IMR-90 (cell line): ENCODE results near the gene BCAS1. TPM values are rescaled to one million over a fixed set of nuclear protein-coding genes. Genes with fewer than 3 reads are reported as not detected.

Experiments
- ATAC-seq: fragments of 200-7000 bp; cut with Tn5 transposase; 2 replicates; pipeline ENCODE4 v1.9.1; 2020; ENCODE audit warnings: low read depth, mild to moderate bottlenecking, moderate library complexity
- BruUV-seq: library from RNA; stranded (reverse); fragments of 400-500 nt; replicated peaks from 2 replicates; lab custom pipeline; 2021; lab: Mats Ljungman, UMichigan
- CTCF ChIA-PET: fragments of 300-600 bp; formaldehyde crosslinking; extraction: SDS; loops from one replicate; lab custom pipeline; 2021; ENCODE audit warnings: antibody characterized with exemption; lab: Yijun Ruan, JAX
- POLR2A ChIA-PET: fragments of 300-600 bp; sonication (Branson Sonifier 250); formaldehyde crosslinking; loops from one replicate; lab custom pipeline; 2022; ENCODE audit warnings: antibody characterized with exemption; ENCODE audit not compliant: unreplicated experiment; lab: Charles Lee
- DNase-seq: peaks from one replicate; pipeline ENCODE4 v3.0.0; 2013
- H2AFZ ChIP-seq: replicated peaks from 2 replicates; pipeline ENCODE3; 2013; ENCODE audit warnings: low read length, mild to moderate bottlenecking; ENCODE audit not compliant: poor library complexity
- H2AK5ac ChIP-seq: 2 replicates; pipeline ENCODE4 v1.6.1; 2013; ENCODE audit warnings: low read depth, low read length, inconsistent platforms
- H2AK9ac ChIP-seq: replicated peaks from 2 replicates; pipeline ENCODE3; 2013; ENCODE audit warnings: mild to moderate bottlenecking, low read depth, low read length, moderate library complexity; ENCODE audit not compliant: poor library complexity
- H2BK120ac ChIP-seq: 2 replicates; pipeline ENCODE4 v1.6.1; 2013; ENCODE audit warnings: low read depth, low read length, inconsistent platforms
- H2BK15ac ChIP-seq: 3 replicates; pipeline ENCODE4 v1.6.1; 2013; ENCODE audit warnings: low read depth, low read length, inconsistent platforms
- H2BK20ac ChIP-seq: 2 replicates; pipeline ENCODE4 v1.6.1; 2013; ENCODE audit warnings: low read depth, mild to moderate bottlenecking, inconsistent platforms, low read length, moderate library complexity
- H2BK5ac ChIP-seq: 2 replicates; pipeline ENCODE4 v1.6.1; 2013; ENCODE audit warnings: mild to moderate bottlenecking, low read depth, low read length, inconsistent platforms; ENCODE audit not compliant: poor library complexity, severe bottlenecking
- H3K14ac ChIP-seq: replicated peaks from 2 replicates; pipeline ENCODE4 v1.6.1; 2013; ENCODE audit warnings: low read depth, low read length, inconsistent platforms
- H3K18ac ChIP-seq: 2 replicates; pipeline ENCODE4 v1.6.1; 2013; ENCODE audit warnings: low read depth, low read length, control low read depth
- H3K23ac ChIP-seq: 2 replicates; pipeline ENCODE4 v1.6.1; 2013; ENCODE audit warnings: low read depth, low read length, inconsistent platforms
- H3K27ac ChIP-seq: 2 replicates; pipeline ENCODE4 v1.5.1; 2013; ENCODE audit warnings: mild to moderate bottlenecking, control low read depth, low read length; ENCODE audit not compliant: insufficient read depth
- H3K27me3 ChIP-seq: 2 replicates; pipeline ENCODE4 v1.6.1; 2013; ENCODE audit warnings: low read length; ENCODE audit not compliant: control insufficient read depth, insufficient read depth
- H3K36me3 ChIP-seq: 2 replicates; pipeline ENCODE4 v1.6.1; 2013; ENCODE audit warnings: low read length, mixed read lengths; ENCODE audit not compliant: control insufficient read depth, insufficient read depth
- H3K4ac ChIP-seq: 2 replicates; pipeline ENCODE4 v1.6.1; 2013; ENCODE audit warnings: low read depth, low read length, inconsistent platforms
- H3K4me1 ChIP-seq: 2 replicates; pipeline ENCODE4 v1.6.1; 2013; ENCODE audit warnings: low read length, mixed read lengths; ENCODE audit not compliant: control insufficient read depth, insufficient read depth
- H3K4me2 ChIP-seq: 2 replicates; pipeline ENCODE4 v1.6.1; 2013; ENCODE audit warnings: low read depth, mild to moderate bottlenecking, control low read depth, low read length, moderate library complexity
- H3K4me3 ChIP-seq: 2 replicates; pipeline ENCODE4 v1.5.1; 2013; ENCODE audit warnings: low read depth, mild to moderate bottlenecking, control low read depth, low read length, moderate library complexity; ENCODE audit not compliant: insufficient read depth
- H3K56ac ChIP-seq: 2 replicates; pipeline ENCODE4 v1.6.1; 2013; ENCODE audit warnings: low read length, inconsistent platforms; ENCODE audit not compliant: insufficient read depth; ENCODE audit errors: extremely low read depth
- H3K79me1 ChIP-seq, 2 experiments: 2 replicates each; pipeline ENCODE4 v1.6.1; 2013; ENCODE audit warnings: low read length in 2 of 2, inconsistent platforms in 1 of 2, low read depth in 1 of 2
- H3K9ac ChIP-seq: 2 replicates; pipeline ENCODE4 v1.6.1; 2013; ENCODE audit warnings: low read depth, low read length, control low read depth
- H3K9me1 ChIP-seq: 2 replicates; pipeline ENCODE4 v1.6.1; 2013; ENCODE audit warnings: low read length, inconsistent platforms; ENCODE audit not compliant: insufficient read depth
- H3K9me3 ChIP-seq: 2 replicates; pipeline ENCODE4 v1.6.1; 2013; ENCODE audit warnings: low read length; ENCODE audit not compliant: control insufficient read depth, insufficient read depth
- H4K20me1 ChIP-seq: 2 replicates; pipeline ENCODE4 v1.6.1; 2013; ENCODE audit warnings: low read length, inconsistent platforms; ENCODE audit not compliant: insufficient read depth
- H4K5ac ChIP-seq: 2 replicates; pipeline ENCODE4 v1.6.1; 2013; ENCODE audit warnings: mild to moderate bottlenecking, low read depth, low read length, control low read depth
- H4K8ac ChIP-seq, 2 experiments: 2 replicates each; pipeline ENCODE4 v1.6.1; 2013; ENCODE audit warnings: low read depth in 2 of 2, low read length in 2 of 2, control low read depth in 1 of 2, inconsistent platforms in 1 of 2
- H4K91ac ChIP-seq: 2 replicates; pipeline ENCODE4 v1.6.1; 2013; ENCODE audit warnings: low read depth, low read length, inconsistent platforms; ENCODE audit not compliant: insufficient read depth
- CEBPB ChIP-seq: IDR thresholded peaks from 2 replicates; pipeline ENCODE4 v1.6.1; 2012; ENCODE audit warnings: low read depth, low read length, improper control_type of control experiment
- CHD1 ChIP-seq: IDR thresholded peaks from 2 replicates; pipeline ENCODE4 v1.6.1; 2012; ENCODE audit warnings: low read depth, low read length, improper control_type of control experiment
- CTCF ChIP-seq: conservative IDR thresholded peaks from 2 replicates; pipeline ENCODE4 v1.5.1; 2012; ENCODE audit warnings: mild to moderate bottlenecking, low read depth, low read length, improper control_type of control experiment
- FOS ChIP-seq: fragments of 150-350 bp; IDR thresholded peaks from 2 replicates; pipeline ENCODE4 v1.6.1; 2016; ENCODE audit warnings: low read depth, low read length
- MAFK ChIP-seq: IDR thresholded peaks from 2 replicates; pipeline ENCODE4 v1.6.1; 2012; ENCODE audit warnings: low read depth, low read length, improper control_type of control experiment
- MAZ ChIP-seq: IDR thresholded peaks from 2 replicates; pipeline ENCODE4 v1.6.1; 2012; ENCODE audit warnings: low read depth, mild to moderate bottlenecking, low read length, improper control_type of control experiment, moderate library complexity, borderline replicate concordance
- MXI1 ChIP-seq: IDR thresholded peaks from 2 replicates; pipeline ENCODE4 v1.6.1; 2012; ENCODE audit warnings: low read depth, mild to moderate bottlenecking, low read length, moderate library complexity, borderline replicate concordance
- NFE2L2 ChIP-seq: fragments of 150-350 bp; IDR thresholded peaks from 2 replicates; pipeline ENCODE4 v1.6.1; 2016; ENCODE audit warnings: low read depth, mild to moderate bottlenecking, low read length
- POLR2A ChIP-seq: IDR thresholded peaks from 2 replicates; pipeline ENCODE4 v1.6.1; 2012; ENCODE audit warnings: mild to moderate bottlenecking, low read depth, low read length
- RAD21 ChIP-seq: IDR thresholded peaks from 2 replicates; pipeline ENCODE4 v1.6.1; 2012; ENCODE audit warnings: low read length, improper control_type of control experiment
- RCOR1 ChIP-seq: IDR thresholded peaks from 2 replicates; pipeline ENCODE4 v1.6.1; 2012; ENCODE audit warnings: mild to moderate bottlenecking, low read length, improper control_type of control experiment; ENCODE audit not compliant: insufficient replicate concordance
- RFX5 ChIP-seq: IDR thresholded peaks from 2 replicates; pipeline ENCODE4 v1.8.0; 2012; ENCODE audit warnings: low read depth, mild to moderate bottlenecking, low read length, moderate library complexity
- SMC3 ChIP-seq: fragments of 150-350 bp; IDR thresholded peaks from 2 replicates; pipeline ENCODE4 v1.6.1; 2016; ENCODE audit warnings: low read depth, mild to moderate bottlenecking, antibody characterized with exemption, low read length, moderate library complexity
- WGBS, 2 experiments: methylation state at CpG; one replicate each; pipeline versions ENCODE4 v1.1.5 to v1.1.7; 2013; ENCODE audit warnings: missing lambda C conversion rate in 2 of 2; ENCODE audit not compliant: insufficient read length in 1 of 2; ENCODE audit errors: extremely low coverage in 2 of 2; 5-methylcytosine and 5-hydroxymethylcytosine counted together
- dilution Hi-C: fragments of 300-500 bp; cut with HindIII; formaldehyde crosslinking; loops from one replicate; pipeline ENCODE4 v1.14.3; 2018; ENCODE audit warnings: low sequenced_read_pairs; ENCODE audit not compliant: unreplicated experiment
- in situ Hi-C: fragments of 300-500 bp; cut with MboI; formaldehyde crosslinking; loops from 3 replicates; pipeline ENCODE4 v1.14.3; 2019; ENCODE audit warnings: low sequenced_read_pairs, inconsistent platforms, mixed read lengths
- intact Hi-C: fragments of 100-400 bp; cut with micrococcal nuclease; formaldehyde crosslinking; loops from 2 replicates; pipeline ENCODE4 v1.10.0; 2022
- polyA plus RNA-seq, 3 experiments: library from polyadenylated mRNA; depleted of rRNA; stranded (reverse); fragments of >200 nt; gene quantifications; 2 replicates each; pipeline ENCODE4 v1.2.3, GENCODE V29; 2012; ENCODE audit warnings: low replicate concordance in 1 of 3
- total RNA-seq: library from RNA; depleted of rRNA; stranded (reverse); fragments of >200 nt; gene quantifications from 2 replicates; pipeline ENCODE4 v1.2.3, GENCODE V29; 2012
- TF ChIP-seq, protein P1 (sequence below): fragments of 150-350 bp; IDR thresholded peaks from 2 replicates; pipeline ENCODE4 v1.6.1; 2017; ENCODE audit warnings: mild to moderate bottlenecking, antibody characterized with exemption, low read length, low read depth
- TF ChIP-seq, protein P2 (sequence below): fragments of 150-350 bp; IDR thresholded peaks from 2 replicates; pipeline ENCODE4 v1.6.1; 2016; ENCODE audit warnings: low read depth, mild to moderate bottlenecking, low read length, moderate library complexity, borderline replicate concordance

BCAS1 gene
- total and polyA plus RNA-seq, 2 of the 4 experiments (the other 2 are of a cell fraction) = under 0.01 TPM; not detected in 1

DNA sequence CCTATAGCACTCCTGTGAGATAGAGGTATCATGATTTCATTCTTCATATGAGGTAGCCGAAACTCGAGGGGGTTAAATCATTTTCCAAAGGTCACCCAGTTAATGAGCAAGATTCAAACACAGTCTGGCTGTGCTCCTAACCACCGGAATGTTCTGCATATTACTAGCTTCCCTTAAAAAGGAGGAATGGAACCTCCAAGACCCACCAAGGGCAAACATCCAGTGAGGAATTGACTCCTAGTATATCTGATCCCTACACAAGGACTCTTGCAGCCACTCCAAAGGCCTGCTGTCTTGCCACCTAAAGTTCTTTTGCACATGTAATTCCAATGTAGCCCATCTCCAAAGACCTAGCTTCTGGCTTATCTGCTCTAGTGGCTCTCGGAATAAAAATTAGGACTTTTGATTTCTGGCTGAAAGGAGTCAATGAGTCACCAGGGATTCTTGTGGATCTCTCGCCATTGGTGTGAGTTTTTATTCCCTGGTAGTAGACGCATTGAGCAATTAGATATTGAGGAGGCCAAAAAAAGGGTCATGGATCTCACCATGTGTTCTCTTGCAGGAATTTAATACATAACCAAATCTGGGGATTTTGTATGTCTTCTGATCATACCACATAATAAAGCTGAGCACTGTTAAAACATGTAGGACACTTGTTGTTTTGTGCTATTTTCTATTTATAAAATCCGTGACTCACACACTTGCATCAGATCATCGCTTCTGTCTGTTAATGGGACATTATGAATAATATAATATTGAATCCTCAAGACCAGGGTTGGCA, 9.1 kb downstream of the BCAS1 start:
- no peak overlapping the region for H4K91ac ChIP-seq
- H3K27me3 ChIP-seq = peaks cover 2% of the 10 kb centered on the region
- H2BK120ac ChIP-seq = no peak overlapping the region
- no peak overlapping the region for H3K9ac ChIP-seq
- in situ Hi-C loops = no loop called here
- H3K56ac ChIP-seq = no peak overlapping the region
- no peaks in the 10 kb centered on the region for H3K79me1 ChIP-seq
- no peak overlapping the region for H2BK20ac ChIP-seq
- dilution Hi-C loops = no loop called here
- H3K4ac ChIP-seq = no peak overlapping the region
- no peaks in the 10 kb centered on the region for H4K20me1 ChIP-seq
- no peaks in the 10 kb centered on the region for H3K36me3 ChIP-seq
- H3K4me1 ChIP-seq = no peaks in the 10 kb centered on the region
- CTCF ChIA-PET = interaction anchor here (0.8 to 1.2 kb wide), 3 partner anchors 10 to 13 kb away, joined by 3 to 4 read pairs (median 3); no protein-coding TSS in a partner anchor
- peak; percentile 7 for DNase-seq
- no peak for ATAC-seq
- H2AK5ac ChIP-seq = no peak overlapping the region
- no peak overlapping the region for H3K18ac ChIP-seq
- H3K4me3 ChIP-seq = no peak overlapping the region
- no peak overlapping the region for H2BK5ac ChIP-seq
- no CpG with 5 or more reads among the region's 8 CpGs for WGBS, 2 experiments
- H3K9me3 ChIP-seq = no peaks in the 10 kb centered on the region
- H3K9me1 ChIP-seq = no peaks in the 10 kb centered on the region
- intact Hi-C loops = loop anchor here (10.0 kb wide), 1 partner anchor 486 kb away; no protein-coding TSS in a partner anchor
- no peak overlapping the region for H2AK9ac ChIP-seq
- no TSS peak for BruUV-seq
- no peak overlapping the region for H2AFZ ChIP-seq
- H3K23ac ChIP-seq = no peak overlapping the region
- H3K14ac ChIP-seq = no peak overlapping the region
- H4K8ac ChIP-seq = no peak overlapping the region
- H2BK15ac ChIP-seq = no peak overlapping the region
- H3K4me2 ChIP-seq = no peak overlapping the region
- H4K5ac ChIP-seq = no peak overlapping the region
- no peak overlapping the region for H3K27ac ChIP-seq
- POLR2A ChIA-PET = no interaction called here
- TF ChIP-seq POLR2A (no peak), CTCF (no peak), FOS (no peak), MAFK (no peak), RFX5 (no peak), CHD1 (no peak), RCOR1 (no peak), NFE2L2 (no peak), MAZ (no peak), RAD21 (no peak), SMC3 (no peak), MXI1 (no peak), CEBPB (no peak)
- TF ChIP-seq, protein P1, sequence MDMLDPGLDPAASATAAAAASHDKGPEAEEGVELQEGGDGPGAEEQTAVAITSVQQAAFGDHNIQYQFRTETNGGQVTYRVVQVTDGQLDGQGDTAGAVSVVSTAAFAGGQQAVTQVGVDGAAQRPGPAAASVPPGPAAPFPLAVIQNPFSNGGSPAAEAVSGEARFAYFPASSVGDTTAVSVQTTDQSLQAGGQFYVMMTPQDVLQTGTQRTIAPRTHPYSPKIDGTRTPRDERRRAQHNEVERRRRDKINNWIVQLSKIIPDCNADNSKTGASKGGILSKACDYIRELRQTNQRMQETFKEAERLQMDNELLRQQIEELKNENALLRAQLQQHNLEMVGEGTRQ = no peak
- TF ChIP-seq, protein P2, sequence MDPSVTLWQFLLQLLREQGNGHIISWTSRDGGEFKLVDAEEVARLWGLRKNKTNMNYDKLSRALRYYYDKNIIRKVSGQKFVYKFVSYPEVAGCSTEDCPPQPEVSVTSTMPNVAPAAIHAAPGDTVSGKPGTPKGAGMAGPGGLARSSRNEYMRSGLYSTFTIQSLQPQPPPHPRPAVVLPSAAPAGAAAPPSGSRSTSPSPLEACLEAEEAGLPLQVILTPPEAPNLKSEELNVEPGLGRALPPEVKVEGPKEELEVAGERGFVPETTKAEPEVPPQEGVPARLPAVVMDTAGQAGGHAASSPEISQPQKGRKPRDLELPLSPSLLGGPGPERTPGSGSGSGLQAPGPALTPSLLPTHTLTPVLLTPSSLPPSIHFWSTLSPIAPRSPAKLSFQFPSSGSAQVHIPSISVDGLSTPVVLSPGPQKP = no peak
